GM18520 (cell line): ENCODE results near the gene TLX2.
"Not testable (repeated sequence)": the region's sequence is repeated elsewhere in the genome, so short reads cannot be mapped to it uniquely, and the experiment has no call there.

Source experiments
- ATAC-seq: cut with Tn5 transposase; IDR thresholded peaks from one replicate; pipeline ENCODE4 v1.9.1; 2021; ENCODE audit not compliant: unreplicated experiment

The TLX2 gene

DNA sequence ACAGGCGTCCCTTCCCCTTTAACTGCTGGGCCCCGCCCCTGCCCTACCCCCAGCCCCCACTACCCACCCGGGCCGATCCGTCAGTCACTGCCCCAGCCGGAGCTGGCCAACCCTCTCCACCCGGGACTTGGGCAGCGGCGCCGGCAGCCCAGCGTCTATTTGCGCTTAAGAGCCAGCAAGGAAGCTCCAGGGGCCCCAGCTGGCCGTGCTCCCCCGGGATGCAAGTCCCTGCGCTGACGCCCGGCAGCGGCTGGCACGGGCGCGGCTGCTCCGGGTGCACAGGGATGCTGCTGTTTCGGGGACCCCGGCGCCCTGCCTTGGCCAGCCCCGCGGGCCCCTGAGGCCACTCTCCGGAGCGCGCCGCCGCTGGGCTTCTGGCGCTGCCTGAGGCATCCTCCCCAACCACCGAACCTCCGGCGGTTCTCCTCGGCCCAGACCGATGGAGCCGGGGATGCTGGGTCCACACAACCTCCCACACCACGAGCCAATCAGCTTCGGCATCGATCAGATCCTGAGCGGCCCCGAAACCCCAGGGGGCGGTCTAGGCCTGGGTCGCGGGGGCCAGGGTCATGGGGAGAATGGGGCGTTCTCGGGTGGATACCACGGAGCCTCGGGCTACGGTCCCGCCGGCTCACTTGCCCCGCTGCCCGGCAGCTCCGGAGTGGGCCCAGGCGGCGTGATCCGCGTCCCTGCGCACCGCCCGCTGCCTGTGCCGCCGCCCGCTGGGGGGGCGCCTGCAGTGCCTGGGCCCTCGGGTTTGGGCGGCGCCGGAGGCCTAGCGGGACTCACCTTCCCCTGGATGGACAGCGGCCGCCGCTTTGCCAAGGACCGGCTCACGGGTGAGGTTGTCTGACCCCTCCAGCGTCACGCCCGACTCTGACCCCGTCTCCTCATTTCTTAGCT is at the start of gene TLX2:
TSS of gene TLX2 (plus strand) at position 83 of the 903 bp plus-strand sequence. CDS start at position 440, 357 bp downstream.
- no peak for ATAC-seq

DNA sequence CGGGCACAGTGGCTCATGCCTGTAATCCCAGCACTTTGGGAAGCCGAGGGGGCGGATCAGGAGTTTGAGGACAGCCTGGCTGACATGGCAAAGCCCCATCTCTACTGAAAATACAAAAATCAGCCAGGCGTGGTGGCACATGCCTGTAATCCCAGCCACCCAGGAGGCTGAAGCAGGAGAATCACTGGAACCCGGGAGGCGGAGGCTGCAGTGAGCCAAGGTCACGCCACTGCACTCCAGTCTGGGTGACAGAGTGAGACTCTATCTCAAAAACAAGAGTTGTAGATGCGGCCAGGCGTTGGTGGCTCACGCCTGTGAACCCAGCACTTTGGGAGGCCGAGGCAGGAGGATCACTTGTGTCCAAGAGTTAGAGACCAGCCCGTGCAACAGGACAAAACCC is 43.5 kb upstream of the TLX2 start:
- not testable (repeated sequence) for ATAC-seq

DNA sequence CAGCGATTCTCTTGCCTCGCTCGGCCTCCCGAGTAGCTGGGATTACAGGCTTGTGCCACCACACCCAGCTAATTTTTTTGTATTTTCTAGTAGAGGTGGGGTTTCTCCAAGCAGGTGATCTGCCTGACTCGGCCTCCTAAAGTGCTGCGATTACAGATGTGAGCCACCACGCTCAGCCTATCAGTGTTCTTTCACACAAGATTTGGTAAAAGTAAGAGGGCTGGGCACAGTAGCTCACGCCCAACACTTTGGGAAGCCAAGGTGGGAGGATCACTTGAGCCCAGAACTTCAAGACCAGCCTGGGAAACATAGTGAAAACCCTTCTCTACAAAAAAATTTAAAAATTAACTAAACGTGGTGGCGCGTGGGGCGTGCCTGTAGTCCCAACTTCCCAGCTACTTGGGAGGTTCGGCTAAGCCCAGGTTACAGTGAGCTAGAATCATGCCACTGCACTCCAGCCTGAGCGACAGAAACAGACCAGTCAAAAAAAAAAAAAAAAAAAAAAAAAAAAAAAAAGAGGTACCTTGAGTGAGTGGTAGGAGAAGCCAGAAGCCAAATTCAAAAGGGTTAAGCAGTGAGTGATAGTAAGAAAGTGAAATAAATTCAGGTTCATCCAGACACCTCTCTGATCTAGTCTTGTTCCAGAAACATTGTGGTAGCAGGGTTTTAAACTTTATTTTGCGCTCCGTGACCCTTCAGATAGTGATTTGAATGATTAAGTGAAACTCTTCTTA is 42.8 kb upstream of the TLX2 start:
- ATAC-seq: no peak

DNA sequence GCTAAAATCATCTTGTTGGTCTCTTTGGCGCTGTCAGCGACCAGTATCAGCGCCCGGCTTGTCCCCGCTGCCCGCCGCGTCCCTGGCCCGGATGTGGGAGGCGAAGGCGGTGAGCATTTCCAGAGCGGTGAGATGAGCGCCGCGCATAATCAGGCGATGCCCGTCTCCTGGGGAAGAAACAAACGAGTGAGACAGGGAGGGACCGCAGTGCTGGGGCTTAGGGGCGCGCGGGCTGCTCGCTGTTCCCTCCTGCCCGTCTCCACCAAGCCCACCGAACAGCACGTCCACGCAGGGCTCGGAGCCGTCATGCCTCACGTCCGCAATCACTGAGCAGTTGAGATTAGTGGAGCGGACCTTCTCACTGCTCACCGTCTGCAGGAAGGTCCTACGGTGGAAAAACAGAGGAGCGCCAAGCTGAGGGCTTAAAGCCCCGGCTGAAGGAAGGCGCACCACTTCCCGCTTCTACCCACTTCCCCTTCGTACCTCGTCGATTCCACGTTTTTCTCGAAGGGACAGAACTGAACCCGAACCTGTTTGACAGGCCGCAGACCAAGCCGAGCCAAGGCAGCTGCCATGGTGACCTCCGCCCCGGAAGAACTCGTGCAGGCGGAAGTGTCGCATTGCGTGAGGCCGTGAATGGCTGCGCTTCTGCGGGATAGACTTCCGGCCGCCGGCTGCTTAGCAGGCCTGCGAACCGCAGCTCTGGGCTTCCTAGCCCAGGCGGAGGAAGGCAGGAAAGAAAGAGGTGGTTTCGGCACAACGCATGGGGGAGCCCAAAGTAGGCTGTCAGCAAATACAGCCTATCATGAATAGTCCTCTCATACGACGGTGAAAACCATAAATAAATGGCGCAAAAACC is 41.9 kb upstream of the TLX2 start, which contains the start of gene MRPL53:
TSS of gene MRPL53 (minus strand) at position 595 of the 859 bp plus-strand sequence. CDS start at position 575, 20 bp downstream.
- ATAC-seq: peak; percentile 82

DNA sequence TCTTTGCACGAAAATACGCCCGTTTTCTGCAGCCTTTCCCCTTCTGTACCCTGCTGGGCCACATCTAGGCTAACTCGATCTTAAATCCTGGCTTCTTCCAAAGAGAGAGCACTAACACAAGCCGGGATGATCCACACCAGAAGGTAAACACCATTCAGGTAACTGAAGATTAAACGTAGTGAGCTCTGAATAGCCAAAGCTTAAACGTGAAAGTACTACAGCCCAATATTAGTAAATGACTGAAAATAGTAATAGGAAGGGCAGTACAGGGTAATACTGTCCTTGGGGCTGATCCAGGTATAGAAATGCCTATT is 41.3 kb upstream of the TLX2 start:
- ATAC-seq: no peak

DNA sequence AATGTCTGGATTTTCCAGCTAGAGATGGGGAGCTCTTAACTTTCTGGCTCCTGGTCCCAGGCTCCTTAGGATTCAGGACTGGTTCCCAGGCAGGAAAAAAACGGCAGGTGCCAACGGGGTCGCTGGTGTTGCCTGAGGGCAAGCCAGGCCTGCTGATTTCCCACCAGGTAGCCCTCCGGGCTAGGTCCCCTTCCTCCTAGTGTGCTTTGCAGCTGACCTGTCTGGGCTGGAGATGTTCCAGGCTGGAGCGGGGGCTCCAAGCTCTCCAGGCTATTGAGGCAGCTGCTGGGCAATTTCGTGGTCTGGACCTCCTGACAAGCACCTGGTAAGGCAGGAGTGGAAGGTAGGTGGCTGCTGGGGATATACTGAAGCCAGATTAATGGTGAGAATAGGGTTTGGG is 39.8 kb upstream of the TLX2 start:
- no peak for ATAC-seq

DNA sequence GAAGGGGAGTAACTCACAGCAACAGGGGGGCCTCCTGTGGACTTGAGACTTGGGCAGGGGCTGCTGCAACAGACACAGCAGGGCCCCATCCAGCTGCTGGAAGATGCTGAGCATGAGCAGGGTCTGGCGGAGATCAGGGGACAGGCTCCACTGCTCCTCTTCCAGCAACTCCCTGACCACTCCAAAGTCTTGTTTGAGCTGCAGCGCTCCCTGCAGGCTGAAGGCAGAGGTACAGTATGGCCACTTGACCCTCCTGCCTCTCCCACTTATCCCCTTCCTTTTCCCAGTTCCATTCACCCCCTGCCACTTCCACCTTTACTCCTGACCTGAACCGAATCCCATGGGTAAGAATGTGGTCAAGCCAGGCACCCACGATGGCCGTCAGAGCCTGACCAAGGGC is 39.4 kb upstream of the TLX2 start:
- no peak for ATAC-seq

DNA sequence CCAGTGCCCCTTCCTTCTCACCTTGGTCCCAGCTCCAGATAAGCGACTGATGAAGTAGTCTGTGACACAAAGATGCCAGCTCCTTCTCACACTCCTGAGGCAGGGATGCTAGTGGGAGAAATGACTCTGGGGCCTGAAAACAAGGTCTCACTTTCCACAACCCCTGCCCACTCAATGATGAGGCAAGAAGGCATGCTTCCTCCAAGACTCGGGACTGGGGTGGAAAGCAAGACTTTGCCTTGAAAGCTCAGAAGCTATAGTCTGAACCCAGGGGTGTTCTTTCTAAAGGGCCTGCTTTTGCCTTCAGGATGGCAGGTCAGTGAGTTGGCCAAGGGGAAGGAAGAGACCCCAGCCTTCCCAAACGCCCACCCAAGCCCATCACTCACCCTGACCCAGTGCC is 32.8 kb upstream of the TLX2 start:
- no peak for ATAC-seq

DNA sequence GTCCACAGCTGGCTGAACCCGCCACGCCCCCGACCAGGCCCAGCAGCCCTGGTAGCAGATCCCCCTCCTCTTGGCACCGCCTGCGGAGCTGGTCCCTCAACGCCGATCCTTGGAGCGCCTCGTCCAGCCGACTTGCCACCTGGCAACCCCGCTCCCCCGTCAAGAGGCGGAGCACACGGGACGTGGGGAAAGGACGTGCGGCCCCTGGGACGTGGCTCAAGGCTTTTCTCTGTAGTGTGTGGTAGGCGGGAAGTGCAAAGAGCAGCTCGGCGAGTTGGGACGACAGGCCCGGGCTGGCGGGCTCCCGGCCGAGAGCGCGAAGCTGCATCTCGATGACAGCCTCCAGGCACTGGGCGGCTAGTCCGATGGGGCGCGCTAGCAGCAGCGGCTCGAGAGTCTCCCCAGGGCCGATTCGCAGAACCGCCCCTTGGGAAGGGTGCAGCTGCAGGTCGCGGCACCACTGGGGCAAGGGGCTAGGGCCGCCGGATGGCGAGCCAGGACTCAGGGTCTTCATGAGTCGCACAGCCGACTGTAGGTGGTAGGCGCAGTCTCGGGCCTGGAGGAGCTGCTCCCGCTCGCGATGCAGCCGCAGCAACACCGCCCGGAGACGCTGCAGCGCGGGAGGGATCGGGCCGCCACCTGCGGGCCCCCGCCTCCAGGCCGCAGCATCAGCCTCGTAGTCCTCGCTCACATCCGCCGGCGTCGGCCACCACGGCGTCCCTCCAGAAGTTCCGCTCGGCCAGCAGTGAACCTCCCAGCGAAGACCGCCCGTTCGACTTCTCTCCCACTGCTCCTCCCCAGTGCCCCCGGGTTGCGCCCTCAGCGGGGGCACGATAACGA is 32.1 kb upstream of the TLX2 start:
- peak; percentile 25 for ATAC-seq

DNA sequence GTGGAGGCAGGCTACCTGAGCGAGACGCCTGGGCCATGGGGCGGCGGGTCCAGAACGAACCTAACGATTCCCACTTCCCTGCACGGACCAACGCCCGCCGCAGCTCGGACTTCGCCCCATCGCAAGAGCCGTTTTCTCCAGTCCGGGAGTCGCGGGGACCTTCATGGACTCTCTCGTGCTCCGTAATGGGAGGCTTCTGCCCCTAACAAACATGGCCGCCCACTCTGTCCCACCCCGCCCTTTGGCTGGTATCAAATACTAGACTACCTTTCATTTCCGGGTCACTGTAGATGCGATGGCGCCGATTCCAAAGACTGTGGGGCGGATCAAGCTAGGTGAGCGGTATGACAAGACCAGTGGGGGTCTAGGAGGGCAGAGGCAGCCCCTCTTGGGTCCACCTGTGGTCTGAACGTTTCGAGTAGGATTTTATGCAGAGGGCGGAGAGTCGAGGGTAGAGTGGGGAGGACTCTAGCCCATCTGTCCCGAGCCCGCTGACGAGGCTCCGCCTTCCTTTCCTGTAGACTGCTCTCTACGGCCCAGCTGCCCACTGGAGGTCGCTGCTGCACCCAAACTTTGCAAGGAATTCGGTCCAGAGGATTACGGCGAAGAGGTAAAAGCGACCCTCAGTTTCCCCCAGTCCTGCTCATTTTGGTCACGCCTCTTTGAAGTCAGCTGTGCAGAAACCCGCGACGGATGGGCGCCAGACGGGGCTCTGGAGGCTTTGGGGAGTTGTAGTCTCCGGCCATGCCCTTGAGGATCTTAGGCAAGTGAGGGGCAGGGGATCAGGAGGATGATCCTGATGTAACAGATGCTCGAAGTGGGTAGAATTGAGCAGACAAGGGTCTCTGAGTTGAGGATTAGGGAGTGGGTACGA is 31.2 kb upstream of the TLX2 start, which contains the start of the genes CCDC142 and TTC31:
TSS of gene CCDC142 (minus strand) at position 198 of the 874 bp plus-strand sequence. CDS start at position 37, 161 bp downstream.
TSS of gene TTC31 (plus strand) at position 281 of the 874 bp plus-strand sequence. CDS start at position 296, 15 bp downstream.
- peak; percentile 70 for ATAC-seq

DNA sequence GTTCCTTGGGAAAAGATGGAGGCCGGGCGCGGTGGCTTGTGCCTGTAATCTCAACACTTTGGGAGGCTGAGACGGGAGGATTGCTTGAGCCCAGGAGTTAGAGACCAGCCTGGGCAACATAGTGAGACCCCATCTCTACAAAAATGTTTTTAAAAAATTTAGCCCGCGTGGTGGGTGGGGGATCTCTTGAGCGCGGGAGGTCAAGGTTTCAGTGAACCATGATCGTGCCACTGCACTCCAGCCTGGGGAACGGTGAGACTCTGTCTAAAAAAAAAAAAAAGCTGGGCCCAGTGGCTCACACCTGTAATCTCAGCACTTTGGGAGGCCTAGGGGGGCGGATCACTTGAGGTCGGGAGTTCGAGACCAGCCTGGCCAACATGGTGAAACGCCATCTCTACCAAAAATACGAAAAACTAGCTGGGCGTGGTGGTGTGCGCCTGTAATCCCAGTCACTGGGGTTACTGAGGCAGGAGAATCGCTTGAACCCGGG is 30.5 kb upstream of the TLX2 start:
- ATAC-seq: not testable (repeated sequence)

DNA sequence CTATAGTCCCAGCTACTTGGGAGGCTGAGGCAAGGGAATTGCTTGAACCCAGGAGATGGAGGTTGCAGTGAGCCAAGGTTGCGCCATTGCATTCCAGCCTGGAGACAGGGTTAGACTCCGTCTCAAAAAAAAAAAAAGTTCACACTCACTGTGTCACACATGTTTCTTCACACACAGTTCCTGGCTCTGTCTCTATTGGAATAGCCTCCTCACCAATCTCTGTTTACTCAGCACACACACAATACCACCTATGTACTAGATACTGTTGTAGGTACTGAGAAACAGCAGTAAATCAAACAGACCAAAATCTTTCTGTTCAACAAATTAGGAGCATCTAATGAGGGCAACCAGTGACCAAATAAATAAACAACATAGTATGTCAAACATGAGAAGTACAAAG is 28.1 kb upstream of the TLX2 start:
- no peak for ATAC-seq

DNA sequence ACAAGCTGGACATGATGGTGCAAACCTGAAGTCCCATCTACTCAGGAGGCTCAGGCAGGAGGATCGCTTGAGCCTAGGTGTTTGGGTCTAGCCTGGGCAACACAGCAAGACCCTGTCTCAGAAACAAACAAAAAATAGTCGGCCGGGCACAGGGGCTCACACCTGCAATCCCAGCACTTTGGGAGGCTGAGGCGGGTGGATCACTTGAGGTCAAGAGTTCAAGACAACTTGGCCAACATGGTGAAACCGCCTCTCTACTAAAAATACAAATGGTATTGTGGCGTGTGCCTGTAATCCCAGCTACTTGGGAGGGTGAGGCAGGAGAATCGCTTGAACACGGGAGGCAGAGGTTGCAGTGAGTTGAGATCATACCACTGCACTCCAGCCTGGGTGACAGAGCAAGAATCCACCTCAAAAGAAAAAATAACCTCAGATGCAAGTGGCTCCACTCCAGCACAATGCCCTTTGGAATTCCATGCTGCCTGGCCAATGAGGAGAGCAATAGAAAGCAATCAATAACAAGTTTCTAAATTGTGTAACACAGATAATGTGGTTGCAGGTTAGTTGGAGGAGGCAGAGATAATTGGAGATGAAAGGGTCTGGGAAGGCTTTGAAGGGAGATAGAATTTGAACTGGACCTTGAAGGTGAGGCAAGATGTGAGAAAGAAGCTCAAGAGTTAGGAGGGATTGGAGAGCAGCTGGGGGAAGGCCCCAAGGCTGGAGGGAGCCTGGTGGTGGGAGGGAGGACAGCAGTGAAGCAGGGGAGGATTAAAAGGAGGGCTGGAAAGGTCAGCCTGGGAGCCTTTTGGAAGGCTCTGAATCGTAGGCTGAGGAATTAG is 25.4 kb upstream of the TLX2 start:
- ATAC-seq: no peak

DNA sequence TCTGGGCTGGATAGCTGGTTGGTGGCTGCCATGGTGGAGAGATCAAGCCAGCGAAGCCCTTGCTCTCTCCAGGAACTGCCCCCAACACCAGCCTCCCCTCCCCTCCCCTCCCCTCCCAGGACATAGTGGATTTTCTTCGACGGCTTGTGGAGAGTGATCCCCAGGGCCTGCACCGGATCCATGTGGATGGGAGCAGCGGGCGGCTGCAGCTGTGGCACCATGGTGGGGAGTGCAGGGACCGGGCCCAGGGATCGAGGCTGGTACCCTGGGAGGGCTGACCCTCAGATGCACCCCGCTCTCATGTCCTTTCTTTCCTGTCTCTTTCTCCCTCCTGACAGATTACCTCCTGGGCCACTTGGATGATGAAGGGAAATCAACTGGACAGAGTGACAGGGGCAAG is 24.3 kb upstream of the TLX2 start:
- no peak for ATAC-seq

DNA sequence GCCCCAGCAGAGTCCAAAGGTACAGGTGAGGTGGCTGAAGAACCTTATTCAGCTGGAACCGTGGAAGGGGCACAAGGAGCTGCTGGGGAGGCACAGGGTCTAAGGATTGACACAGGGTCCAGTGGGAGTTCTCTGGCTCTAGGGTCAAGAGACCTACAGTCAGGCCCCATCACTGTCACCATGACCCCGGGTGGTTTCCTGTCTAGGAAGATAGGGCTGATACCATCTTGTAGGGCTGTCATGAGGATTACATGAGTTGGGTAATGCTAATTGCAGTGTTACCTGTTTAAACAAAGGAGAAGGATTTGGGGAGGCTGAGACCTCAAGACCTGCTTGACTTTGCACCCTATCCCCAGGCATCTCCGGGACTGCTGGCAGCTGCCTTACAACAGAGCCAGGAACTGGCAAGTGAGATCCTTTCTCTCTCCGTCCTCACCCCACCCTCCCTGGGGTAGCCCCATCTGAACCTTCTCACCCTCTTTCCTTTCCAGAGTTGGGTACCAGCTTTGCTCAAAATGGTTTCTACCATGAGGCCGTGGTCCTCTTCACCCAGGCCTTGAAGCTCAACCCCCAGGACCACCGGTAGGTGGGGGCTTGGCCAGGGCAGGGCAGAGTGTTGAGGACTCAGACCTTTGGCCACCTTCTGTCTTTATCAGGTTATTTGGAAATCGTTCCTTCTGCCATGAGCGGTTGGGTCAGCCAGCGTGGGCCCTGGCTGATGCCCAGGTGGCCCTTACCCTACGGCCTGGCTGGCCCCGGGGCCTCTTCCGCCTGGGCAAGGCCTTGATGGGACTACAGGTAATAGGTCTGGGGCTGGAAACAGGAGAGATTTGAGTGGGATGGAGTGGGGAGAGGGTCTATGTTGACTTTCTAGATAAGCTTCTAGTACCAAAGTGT is 22.4 kb upstream of the TLX2 start:
- no peak for ATAC-seq

DNA sequence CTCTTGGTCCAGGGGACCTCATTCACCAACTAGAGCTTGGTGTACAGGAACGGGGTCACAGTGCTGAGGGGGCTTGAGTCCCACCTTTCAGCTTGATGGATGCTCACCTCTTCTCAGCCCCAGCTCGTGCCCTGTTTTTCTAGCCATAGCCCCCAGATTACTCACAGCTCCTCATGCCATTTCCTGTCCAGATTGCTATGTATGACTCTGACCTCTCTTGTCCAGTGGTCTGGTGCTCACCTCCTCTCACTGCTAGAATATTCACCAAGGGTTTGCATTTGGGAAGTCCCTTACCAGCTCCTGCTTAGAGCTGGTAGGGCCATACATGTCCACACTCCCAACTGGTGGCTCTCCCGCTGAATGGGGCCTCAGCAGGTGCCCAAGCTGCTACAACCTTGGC is 20.7 kb upstream of the TLX2 start:
- no peak for ATAC-seq

DNA sequence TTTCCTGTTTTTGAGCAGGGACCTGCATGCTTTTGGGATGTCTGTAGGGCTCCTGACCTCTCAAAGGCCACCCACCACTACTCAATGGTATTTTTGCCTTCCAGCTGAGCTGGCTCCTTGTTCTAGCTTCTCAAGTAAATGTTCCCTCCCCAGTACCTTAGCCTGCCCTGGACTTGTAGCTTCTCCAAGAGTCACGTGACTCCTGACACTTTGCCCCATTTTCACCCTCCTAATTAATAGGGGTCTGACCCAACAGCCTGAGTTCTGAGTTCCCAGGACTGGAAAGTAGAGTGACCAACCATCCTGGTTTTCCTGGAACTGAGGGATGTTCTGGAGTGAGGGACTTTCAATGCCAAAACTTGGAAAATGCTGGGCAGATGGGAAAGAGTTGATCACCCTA is 18.8 kb upstream of the TLX2 start:
- no peak for ATAC-seq
